NT2/D1 (cell line): Measurements from ENCODE around the gene KRT37.

Experiments
- DNase-seq: peaks from one replicate; pipeline ENCODE4 v3.0.0-alpha.2; 2011; ENCODE audit warnings: low read depth, low spot score
- H3K27me3 ChIP-seq: 2 replicates; pipeline ENCODE4 v1.6.0; 2011; ENCODE audit warnings: mild to moderate bottlenecking; ENCODE audit not compliant: insufficient read length, insufficient read depth
- H3K36me3 ChIP-seq: 2 replicates; pipeline ENCODE4 v1.6.1; 2011; ENCODE audit warnings: mild to moderate bottlenecking, low read length, mixed read lengths; ENCODE audit not compliant: insufficient read depth, insufficient read length
- H3K4me1 ChIP-seq: 2 replicates; pipeline ENCODE4 v1.5.1; 2011; ENCODE audit not compliant: insufficient read depth, insufficient read length
- H3K4me3 ChIP-seq: 2 replicates; pipeline ENCODE4 v1.5.1; 2011; ENCODE audit warnings: low read depth; ENCODE audit not compliant: insufficient read length
- H3K9ac ChIP-seq: 2 replicates; pipeline ENCODE4 v1.6.0; 2011; ENCODE audit warnings: low read depth; ENCODE audit not compliant: insufficient read length
- H3K9me3 ChIP-seq: 2 replicates; pipeline ENCODE4 v1.5.1; 2011; ENCODE audit warnings: mild to moderate bottlenecking, low read length; ENCODE audit not compliant: insufficient read depth
- SUZ12 ChIP-seq: IDR thresholded peaks from 2 replicates; pipeline ENCODE4 v1.6.1; 2011; ENCODE audit not compliant: insufficient read length, insufficient read depth; ENCODE audit errors: extremely low read depth
- YY1 ChIP-seq: IDR thresholded peaks from 2 replicates; pipeline ENCODE4 v1.6.1; 2011; ENCODE audit not compliant: insufficient read length, insufficient read depth
- ZNF274 ChIP-seq: IDR thresholded peaks from 2 replicates; pipeline ENCODE4 v1.6.1; 2011; ENCODE audit warnings: mild to moderate bottlenecking, low read depth, low read length

Gene KRT37

GRCh38 chr17:41394254-41394996 is 30.0 kb downstream of the KRT37 start:
- no peak for DNase-seq
- Histone ChIP-seq H3K4me3 (no peak overlapping the region), H3K9ac (no peak overlapping the region), H3K4me1 (no peaks in the 10 kb centered on the region), H3K36me3 (no peaks in the 10 kb centered on the region), H3K9me3 (no peaks in the 10 kb centered on the region), H3K27me3 (no peaks in the 10 kb centered on the region)
- TF ChIP-seq YY1 (no peak), ZNF274 (no peak), SUZ12 (no peak)

DNA sequence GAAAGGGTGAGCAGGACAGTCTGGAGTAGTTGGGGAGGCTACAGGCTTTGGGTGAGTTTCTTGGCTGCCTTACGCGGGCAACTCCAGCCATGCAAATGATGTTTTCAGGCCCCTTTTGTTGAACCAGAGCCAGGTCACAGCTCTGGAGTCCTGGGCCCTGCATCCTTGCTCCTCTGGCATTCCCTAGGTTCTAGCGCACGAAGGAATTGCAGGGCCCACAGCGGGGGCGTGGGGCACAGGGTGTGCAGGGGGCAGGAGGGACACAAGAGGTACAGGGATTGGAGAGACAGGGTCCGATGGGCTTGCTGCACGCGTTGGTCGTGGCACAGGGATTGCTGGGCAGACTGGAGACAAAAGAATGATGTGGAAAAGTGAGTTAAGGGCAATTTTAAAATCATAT is 30.6 kb downstream of the KRT37 start:
- Histone ChIP-seq H3K36me3 (no peaks in the 10 kb centered on the region), H3K9ac (no peak overlapping the region), H3K9me3 (no peaks in the 10 kb centered on the region), H3K4me3 (no peak overlapping the region), H3K4me1 (no peaks in the 10 kb centered on the region), H3K27me3 (no peaks in the 10 kb centered on the region)
- TF ChIP-seq SUZ12 (no peak), YY1 (no peak), ZNF274 (no peak)
- DNase-seq, result no peak

GRCh38 chr17:41393294-41393693 is 31.1 kb downstream of the KRT37 start:
- H3K9ac ChIP-seq, result no peak overlapping the region
- H3K4me3 ChIP-seq, result no peak overlapping the region
- TF ChIP-seq SUZ12 (no peak), YY1 (no peak), ZNF274 (no peak)
- no peaks in the 10 kb centered on the region for H3K27me3 ChIP-seq
- no peak for DNase-seq
- H3K4me1 ChIP-seq, result no peaks in the 10 kb centered on the region
- H3K36me3 ChIP-seq, result no peaks in the 10 kb centered on the region
- H3K9me3 ChIP-seq, result no peaks in the 10 kb centered on the region

DNA sequence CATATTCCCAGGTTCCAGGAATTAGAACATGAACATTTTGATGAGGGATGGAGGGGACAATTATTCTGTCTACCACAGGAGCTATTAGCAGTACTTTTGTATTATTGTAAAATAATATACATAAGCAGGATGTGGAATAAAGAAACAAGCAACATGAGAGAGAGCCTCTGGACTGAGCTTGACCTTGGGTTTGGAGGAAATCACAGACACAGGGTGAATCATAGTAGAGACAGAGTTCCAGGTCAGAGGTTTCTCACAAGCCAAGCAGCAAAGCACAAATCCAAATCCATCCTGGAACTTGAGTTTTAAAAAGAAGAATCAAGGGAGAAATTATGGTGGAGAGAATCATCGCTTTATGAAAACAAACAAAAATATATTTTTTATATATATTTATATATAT is 32.1 kb downstream of the KRT37 start:
- no peaks in the 10 kb centered on the region for H3K27me3 ChIP-seq
- H3K9me3 ChIP-seq, result no peaks in the 10 kb centered on the region
- no peak for TF ChIP-seq ZNF274
- no peak for TF ChIP-seq SUZ12
- no peak for TF ChIP-seq YY1
- no peak overlapping the region for H3K4me3 ChIP-seq
- no peak for DNase-seq
- H3K9ac ChIP-seq, result no peak overlapping the region
- H3K36me3 ChIP-seq, result no peaks in the 10 kb centered on the region
- no peaks in the 10 kb centered on the region for H3K4me1 ChIP-seq

DNA sequence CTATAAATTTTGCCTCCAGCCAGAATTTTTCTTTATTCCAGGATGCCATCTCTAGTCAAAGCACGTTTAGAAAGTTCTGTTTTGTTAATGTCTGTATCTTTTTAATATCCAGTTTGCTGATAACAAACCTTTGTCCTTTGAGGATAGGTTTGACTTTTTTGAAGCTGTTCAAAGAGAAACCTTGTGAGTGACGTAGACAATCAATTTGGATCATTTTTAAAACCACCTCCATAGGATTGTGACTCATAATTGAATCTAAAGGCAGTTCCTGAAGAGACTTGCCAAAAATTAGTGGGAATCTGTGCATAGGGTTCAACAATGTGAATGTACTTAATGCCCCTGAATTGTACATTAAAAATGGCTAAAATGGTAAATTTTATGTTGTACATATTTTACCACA is 32.9 kb downstream of the KRT37 start:
- H3K9ac ChIP-seq, result no peak overlapping the region
- no peak for TF ChIP-seq ZNF274
- TF ChIP-seq SUZ12, result no peak
- TF ChIP-seq YY1, result no peak
- no peak overlapping the region for H3K4me3 ChIP-seq
- H3K27me3 ChIP-seq, result no peaks in the 10 kb centered on the region
- H3K9me3 ChIP-seq, result peaks cover under 1% of the 10 kb centered on the region; the same call in 1 of the 2 replicates
- no peaks in the 10 kb centered on the region for H3K4me1 ChIP-seq
- DNase-seq, result no peak
- H3K36me3 ChIP-seq, result no peaks in the 10 kb centered on the region

- no peaks in the 10 kb centered on the region for H3K4me1 ChIP-seq
- TF ChIP-seq ZNF274 (no peak), SUZ12 (no peak), YY1 (no peak)
- DNase-seq, result no peak
- H3K9me3 ChIP-seq, result peaks cover 7% of the 10 kb centered on the region
- no peaks in the 10 kb centered on the region for H3K36me3 ChIP-seq
- no peak overlapping the region for H3K4me3 ChIP-seq
- H3K9ac ChIP-seq, result no peak overlapping the region
- H3K27me3 ChIP-seq, result no peaks in the 10 kb centered on the region
Measured at GRCh38 chr17:41390411-41390938, 33.9 kb downstream of the KRT37 start.

- H3K36me3 ChIP-seq, result no peaks in the 10 kb centered on the region
- DNase-seq, result no peak
- H3K27me3 ChIP-seq, result no peaks in the 10 kb centered on the region
Measured at GRCh38 chr17:41387670-41388069, 36.7 kb downstream of the KRT37 start.

More at GRCh38 chr17:41387670-41388069, 36.7 kb downstream of the KRT37 start:
- H3K4me1 ChIP-seq, result no peaks in the 10 kb centered on the region
- no peak overlapping the region for H3K9ac ChIP-seq
- TF ChIP-seq YY1 (no peak), ZNF274 (no peak), SUZ12 (no peak)
- H3K4me3 ChIP-seq, result no peak overlapping the region
- H3K9me3 ChIP-seq, result peaks cover 7% of the 10 kb centered on the region
